NCI-H2196 treated with DMSO at 0.1 percent for 48 hours (cell line): ENCODE data around the gene GALNT10.

ENCODE experiments used
- DNase-seq: peaks from one replicate; lab custom pipeline; 2025; ENCODE audit not compliant: unreplicated experiment; lab: John Stamatoyannopoulos, UW

GALNT10 gene

DNA sequence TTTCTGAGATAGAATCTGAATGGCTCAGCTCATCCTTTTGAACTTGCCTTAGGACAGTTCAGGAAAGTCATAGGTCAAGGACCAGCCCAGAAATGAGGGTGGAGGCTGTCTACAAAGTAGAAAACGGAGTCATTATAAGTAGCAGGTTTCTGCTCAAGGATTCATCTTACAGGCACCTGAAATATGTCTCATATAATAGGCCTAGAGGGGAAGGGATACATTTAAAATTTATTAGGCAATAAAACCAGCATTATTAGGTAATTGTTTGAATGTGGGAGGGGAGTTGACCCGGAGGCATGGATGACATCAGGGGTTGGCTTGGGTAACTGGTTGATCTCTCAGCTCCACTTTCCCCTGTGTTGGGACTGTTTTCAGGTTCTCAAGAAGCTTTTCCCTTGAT lies 11.9 kb upstream of the GALNT10 start:
- no peak for DNase-seq

DNA sequence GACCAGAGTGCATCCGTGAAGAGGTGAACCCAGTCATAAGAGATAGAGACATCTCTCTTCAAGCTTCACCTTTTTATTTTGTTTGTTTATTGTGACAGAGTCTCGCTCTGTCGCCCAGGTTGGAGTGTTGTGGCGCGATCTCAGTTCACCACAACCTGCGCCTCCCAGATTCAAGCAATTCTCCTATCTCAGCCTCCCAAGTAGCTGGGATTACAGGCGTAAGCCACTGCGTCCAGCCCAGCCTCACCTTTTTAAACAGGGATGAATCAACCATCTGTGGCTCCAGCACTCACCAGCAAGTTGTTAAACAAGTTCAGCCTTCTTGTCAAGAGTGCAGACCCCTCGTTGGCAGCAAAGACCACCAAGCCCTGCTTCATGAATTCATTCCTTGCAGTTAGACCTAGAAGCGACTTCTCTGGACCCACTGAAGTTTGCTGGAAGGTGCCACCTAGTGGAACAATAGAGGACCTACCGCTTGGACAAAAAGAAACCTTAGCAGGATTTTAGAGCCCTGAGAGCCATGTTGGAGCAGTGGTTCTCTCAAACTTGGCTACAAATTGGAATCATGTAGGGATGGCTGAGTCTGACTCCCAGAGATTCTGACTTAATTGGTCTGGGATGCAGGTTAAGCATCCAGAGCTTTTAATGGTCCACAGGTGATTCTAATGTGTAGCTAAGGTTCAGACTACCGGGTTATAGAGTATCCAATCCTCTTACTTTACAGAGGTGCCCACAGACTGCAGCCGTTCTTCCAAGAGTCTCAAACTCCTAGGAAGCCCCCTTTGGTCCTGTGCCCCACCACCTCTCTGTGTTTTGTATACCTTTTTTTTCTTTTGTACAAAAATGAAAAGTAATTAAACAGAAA lies 10.5 kb upstream of the GALNT10 start:
- peak; percentile 77 for DNase-seq

- DNase-seq = no peak
Measured at GRCh38 chr5:154181161-154181560, 9.4 kb upstream of the GALNT10 start.

DNA sequence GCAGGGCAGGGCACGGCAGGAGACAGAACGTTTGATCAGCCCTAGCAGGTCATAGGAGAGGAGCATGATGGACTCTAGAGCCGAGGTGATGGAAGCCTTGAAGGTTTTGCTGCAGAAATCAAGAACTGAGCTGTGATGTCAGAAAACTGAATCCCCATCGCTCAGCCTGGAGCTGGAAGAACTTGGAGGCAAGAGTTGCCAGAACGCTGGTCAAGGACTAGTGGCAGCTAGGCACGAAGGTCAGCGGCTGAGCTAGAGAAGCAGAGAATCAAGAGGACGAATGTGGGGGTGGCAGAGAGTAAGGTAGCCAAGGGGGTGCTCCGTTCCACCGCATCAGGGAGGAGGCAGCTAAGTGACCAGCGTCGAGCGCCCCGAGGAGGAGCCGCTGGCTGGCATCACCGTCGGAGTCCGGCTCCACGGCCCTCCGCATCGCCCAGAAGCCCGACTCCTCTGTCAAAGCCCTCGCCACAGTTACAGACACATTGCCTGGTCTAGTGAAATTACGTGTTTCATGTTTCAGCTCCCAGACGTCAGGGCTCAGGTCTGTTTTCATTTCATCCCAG lies 1.2 kb upstream of the GALNT10 start:
- no peak for DNase-seq

DNA sequence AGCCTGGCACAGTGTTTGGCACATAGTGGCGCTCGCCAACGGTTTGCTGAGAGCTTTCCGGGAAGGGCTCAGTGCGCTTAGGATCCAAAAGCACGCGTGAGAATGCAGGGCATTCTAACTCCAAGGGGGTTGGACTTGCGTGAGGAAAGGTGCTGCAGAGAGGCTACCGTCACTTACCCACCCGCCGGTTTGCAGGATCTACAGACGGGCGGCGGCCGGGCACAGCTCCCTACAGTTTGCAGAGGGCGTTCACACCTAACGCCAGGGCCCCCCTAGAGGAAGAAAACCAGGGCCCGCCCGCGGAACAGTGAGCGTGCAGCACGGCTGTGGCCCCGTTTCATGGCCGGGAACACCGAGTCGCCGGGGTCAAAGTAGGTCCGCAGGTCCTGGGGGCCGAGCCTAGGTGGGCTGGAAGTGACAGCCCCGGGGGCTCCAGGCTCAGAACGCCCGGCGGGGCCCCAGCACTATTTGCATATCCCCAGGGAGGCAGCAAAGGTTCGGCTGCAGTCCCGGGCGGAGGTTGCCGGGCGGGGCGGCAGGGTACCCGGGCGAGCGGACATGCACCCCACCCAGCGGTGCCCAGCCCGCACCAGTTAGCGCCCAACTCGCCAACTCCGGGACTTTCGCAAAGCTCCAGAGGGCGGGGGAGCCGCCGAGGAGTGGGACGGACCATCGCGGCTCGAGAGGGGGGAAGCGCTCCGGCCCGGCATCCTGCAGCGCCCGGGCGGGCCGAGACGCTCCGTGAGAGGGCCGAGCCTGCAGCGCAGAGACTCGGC lies 526 bp upstream of the GALNT10 start:
- DNase-seq = peak; percentile 60

DNA sequence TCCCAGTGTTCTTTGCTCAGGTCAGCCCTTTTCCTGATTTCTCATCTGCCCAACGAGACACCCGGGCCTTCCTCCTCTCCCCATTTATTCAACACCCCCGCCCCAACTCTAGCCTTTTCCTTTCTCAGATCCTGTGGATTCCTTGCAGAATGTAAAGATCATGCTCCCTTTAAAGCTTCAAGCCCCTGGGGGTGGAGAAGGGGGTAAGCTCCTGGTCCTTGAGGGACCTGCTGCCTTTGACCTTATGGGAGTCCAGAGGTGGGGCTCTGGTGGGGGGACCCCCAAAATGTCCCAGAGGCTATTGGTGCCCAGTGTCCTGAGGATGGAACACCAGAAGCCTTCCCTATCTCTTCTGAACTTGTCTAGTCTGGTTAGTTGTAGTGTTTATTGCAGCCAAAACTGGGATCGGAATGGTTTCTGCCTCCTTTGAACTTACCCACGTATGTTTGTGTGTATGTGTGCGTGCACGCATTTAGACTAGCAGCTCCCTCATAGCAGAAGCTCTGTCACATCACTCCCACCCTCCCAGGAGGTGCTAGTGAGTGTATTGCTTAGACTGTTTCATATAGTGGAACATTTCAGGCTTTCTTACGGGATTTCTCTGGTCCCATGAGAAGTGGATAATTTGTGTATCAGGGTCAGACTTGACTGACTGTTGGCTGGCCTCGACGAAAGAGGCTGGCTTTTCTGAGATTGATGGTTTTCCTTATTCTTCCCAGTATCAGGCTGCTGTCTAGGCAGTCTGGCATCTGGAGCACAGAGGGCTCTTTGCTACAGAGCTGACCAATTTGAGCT lies 1.1 kb downstream of the GALNT10 start:
- no peak for DNase-seq

GRCh38 chr5:154193283-154193682 lies 2.8 kb downstream of the GALNT10 start:
- no peak for DNase-seq

DNA sequence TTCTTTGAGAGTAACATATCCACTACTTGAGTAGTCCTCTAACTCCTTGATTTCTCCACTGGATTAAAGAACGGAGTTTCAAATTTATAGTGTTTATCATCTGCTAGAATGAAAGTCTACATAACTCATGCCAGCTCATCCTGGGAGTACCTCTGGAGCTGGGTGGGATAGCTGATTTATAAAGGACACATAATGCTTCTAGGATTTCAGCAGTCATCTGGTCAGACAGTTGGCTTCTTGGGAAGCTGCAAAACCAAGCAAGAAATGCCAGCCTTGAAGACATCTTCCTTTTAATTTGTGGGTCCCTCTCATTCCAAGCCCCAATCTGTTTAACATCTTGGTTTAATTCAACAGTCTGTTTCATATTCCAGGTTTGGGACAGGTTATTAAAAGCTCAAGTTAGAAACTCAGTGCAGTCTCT lies 3.2 kb downstream of the GALNT10 start:
- DNase-seq = no peak

DNA sequence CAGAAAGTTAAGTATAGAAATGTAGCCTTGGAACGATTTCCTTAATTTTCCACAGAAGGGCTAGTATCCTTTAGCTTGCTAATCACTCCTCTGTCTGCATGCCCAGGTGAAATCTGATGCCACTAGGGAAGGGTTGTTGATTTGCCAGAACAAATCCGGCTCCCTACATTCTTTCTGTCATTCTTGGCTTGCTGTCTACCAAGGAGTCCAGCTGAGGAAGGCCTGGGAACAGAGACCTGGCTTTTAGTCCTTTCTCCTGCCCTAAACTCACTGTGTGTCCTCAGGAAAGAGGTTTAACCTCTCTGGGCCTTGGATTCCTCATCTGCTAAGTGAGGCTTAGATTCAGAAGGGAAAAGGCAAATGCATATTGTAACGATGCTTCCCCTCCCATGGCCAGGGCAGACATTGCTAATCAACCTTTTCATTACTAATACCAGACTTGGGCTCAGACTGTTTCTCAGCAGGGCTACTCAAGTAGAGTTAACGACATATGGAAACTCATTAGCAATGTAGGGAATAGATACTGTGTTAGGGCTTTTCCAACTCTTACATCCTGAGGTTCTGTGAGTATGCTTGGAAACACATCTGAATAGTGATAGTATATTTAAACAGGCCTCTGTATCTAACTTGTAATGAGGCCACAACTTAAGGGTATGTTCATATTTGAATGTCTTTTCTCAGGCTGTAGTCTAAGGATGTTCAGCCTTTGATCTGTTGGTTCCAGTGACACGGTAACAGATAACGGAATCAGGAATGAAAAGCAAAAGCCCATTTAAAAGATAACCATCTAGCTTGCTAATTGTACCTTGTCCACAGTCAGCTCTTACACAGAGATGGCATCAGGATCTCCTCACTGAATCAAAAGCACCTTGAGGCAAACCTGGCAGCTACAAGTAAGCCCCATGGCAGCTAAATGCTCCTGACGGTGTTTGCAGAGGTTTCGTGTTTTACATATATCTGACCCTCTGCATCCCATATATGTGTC lies 4.1 kb downstream of the GALNT10 start:
- DNase-seq = no peak

GRCh38 chr5:154196281-154196680 lies 5.7 kb downstream of the GALNT10 start:
- DNase-seq = no peak

DNA sequence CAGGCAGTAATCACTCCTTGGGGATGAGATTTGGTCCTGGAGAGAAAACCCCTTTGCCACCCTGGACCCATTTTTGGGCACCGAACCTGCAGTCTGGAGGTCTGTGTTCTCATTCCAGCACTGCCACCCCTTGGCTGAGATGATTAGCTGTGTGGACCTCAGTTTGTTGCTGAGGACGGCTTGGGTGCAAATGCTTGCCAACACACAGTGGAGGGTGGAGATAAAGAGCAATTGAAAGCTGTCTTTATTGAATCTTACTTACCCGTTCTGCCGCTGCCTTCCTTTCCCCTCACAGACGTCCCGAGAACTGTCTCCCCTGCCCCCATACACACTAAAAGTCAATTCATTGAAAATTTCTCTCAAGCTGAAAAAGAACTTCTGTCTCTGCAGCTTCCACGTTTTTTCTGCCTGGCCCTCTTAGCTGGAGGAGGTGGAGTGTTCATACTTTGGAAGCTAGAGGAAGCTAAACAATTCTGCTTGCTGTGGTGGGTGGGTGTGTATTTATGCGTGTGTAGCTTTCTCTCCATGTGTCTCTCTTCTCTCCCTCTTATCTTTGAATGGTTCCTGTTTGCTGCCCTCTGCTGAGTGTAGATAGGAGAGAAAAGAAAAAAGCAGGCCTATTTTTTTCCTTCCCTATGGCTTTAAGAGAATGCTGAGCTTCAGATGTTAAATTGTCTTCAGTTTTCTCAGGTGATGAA lies 6.6 kb downstream of the GALNT10 start:
- DNase-seq = no peak

- peak; percentile 98 for DNase-seq
Measured at GRCh38 chr5:154197801-154198491, 7.4 kb downstream of the GALNT10 start.

DNA sequence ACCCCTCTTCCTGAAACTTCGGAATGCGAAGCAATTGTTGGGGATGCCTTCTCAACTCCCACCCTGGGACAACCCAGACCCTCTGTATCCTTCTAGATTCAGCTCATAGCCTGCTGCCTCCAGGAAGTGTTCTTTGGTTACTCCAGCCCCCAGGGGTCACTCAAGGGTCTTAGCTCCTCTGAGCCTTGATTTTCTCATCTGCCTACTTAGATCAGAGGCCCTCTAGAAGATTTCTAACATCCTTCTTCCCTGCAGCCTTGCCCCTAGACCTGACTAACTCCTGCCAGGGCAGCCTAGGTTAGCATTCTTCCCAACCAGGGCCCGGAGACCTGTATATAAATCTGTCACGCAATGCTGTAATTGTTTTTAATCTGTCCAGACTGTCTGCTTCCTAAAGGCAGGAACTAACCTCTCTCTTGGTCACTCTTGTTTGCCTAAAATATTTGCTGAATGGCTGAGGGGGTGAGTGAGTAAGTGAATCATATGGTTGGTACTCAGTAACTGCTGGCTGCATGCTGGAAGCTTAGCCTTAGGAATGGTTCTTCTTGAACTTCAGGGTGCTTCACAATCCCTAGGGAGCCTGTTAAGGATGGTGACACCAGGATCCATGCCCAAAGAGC lies 8.2 kb downstream of the GALNT10 start:
- peak; percentile 22 for DNase-seq

DNA sequence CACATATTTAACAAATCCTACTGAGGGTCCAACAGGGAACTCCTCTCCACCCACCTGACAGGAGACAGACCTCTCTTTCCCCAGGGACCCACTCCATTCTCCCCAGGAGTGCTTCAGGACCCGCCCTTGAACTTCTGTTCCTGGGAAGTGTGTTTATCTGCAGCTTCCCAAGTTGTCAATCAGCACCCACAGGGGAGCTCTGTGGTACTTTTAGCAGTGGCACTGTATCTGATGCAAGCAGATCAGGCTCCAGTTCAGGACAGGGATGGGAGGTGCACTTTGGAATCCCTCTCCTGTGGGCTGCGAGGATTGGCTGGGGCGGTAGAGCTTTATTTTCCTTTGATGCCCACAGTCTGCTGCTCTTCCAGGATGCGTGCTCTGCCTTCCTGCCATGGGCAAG lies 8.7 kb downstream of the GALNT10 start:
- DNase-seq = no peak

DNA sequence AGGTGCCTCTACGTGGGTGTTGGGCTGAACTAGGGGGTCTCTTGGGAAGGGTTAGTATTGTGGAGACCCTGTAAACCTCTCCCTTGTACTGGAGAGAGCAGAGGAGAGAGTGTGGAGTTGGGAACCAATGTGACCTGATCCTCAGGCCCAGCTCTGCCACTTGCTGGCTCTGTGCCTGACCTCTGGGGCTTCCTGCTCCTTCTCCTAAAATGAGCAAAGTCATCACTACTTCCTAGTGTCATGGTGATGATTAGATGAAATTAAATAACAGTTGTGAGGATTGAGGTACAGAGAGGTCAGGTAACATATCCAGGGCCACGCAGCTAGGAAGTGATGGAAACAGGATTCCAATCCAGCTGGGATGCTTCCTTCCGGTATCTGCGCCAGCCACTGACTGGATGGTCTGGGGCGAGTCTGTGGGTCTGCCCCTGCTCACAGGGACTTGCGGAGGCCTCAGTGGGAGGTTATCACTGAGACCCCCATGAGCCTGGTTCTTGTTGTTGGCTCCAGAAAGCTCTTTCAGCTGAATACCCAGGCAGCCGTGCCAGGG lies 9.2 kb downstream of the GALNT10 start:
- DNase-seq = no peak

- no peak for DNase-seq
Measured at GRCh38 chr5:154200221-154200620, 9.7 kb downstream of the GALNT10 start.

- no peak for DNase-seq
Measured at GRCh38 chr5:154201108-154201769, 10.7 kb downstream of the GALNT10 start.
